ENCODE data around the gene PITPNM3. TPM values are rescaled to one million over a fixed set of nuclear protein-coding genes. Genes with fewer than 3 reads are reported as not detected.

Gene PITPNM3
- total RNA-seq, 1 experiment from 2014 or later = 0.44 TPM

DNA sequence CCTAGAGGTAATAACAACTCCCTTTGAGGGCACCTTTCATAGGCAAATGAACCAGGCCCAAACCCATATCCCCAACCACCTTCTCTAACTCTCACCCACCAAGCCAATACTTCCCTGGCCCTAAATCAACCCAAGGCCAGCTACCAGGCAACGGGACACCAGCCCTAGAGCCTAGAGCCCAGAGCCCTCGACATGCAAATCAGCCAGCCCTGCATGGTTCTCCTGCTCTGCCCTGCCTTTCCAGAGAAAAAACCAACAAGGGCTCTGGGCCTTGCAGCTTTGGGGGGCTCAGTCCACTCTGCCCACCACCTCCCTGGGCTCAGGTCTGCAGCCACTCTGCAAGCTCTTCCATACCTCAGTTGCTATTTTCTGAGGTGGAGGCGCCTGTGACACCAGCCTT lies 55.0 kb downstream of the PITPNM3 start:
- no peak for DNase-seq (ENCODE audit: low read depth, low spot score)
- TF ChIP-seq SIN3A (IDR thresholded peaks at IDR 0.05; ENCODE audit: borderline replicate concordance, insufficient read depth, low read depth, low read length) (no peak), POLR2AphosphoS5 (IDR thresholded peaks at IDR 0.05; ENCODE audit: low read depth, low read length) (no peak), TCF7L2 (IDR thresholded peaks at IDR 0.05; ENCODE audit: low read depth, low read length) (no peak)
- TF ChIP-seq, protein P1, sequence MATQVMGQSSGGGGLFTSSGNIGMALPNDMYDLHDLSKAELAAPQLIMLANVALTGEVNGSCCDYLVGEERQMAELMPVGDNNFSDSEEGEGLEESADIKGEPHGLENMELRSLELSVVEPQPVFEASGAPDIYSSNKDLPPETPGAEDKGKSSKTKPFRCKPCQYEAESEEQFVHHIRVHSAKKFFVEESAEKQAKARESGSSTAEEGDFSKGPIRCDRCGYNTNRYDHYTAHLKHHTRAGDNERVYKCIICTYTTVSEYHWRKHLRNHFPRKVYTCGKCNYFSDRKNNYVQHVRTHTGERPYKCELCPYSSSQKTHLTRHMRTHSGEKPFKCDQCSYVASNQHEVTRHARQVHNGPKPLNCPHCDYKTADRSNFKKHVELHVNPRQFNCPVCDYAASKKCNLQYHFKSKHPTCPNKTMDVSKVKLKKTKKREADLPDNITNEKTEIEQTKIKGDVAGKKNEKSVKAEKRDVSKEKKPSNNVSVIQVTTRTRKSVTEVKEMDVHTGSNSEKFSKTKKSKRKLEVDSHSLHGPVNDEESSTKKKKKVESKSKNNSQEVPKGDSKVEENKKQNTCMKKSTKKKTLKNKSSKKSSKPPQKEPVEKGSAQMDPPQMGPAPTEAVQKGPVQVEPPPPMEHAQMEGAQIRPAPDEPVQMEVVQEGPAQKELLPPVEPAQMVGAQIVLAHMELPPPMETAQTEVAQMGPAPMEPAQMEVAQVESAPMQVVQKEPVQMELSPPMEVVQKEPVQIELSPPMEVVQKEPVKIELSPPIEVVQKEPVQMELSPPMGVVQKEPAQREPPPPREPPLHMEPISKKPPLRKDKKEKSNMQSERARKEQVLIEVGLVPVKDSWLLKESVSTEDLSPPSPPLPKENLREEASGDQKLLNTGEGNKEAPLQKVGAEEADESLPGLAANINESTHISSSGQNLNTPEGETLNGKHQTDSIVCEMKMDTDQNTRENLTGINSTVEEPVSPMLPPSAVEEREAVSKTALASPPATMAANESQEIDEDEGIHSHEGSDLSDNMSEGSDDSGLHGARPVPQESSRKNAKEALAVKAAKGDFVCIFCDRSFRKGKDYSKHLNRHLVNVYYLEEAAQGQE (IDR thresholded peaks at IDR 0.05; ENCODE audit: insufficient read depth in 1 of 2, low read depth in 2 of 2, low read length in 1 of 2) = no peak
- TF ChIP-seq, protein P2, sequence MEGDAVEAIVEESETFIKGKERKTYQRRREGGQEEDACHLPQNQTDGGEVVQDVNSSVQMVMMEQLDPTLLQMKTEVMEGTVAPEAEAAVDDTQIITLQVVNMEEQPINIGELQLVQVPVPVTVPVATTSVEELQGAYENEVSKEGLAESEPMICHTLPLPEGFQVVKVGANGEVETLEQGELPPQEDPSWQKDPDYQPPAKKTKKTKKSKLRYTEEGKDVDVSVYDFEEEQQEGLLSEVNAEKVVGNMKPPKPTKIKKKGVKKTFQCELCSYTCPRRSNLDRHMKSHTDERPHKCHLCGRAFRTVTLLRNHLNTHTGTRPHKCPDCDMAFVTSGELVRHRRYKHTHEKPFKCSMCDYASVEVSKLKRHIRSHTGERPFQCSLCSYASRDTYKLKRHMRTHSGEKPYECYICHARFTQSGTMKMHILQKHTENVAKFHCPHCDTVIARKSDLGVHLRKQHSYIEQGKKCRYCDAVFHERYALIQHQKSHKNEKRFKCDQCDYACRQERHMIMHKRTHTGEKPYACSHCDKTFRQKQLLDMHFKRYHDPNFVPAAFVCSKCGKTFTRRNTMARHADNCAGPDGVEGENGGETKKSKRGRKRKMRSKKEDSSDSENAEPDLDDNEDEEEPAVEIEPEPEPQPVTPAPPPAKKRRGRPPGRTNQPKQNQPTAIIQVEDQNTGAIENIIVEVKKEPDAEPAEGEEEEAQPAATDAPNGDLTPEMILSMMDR (IDR thresholded peaks at IDR 0.05) = no peak
- H3K36me3 ChIP-seq (ENCODE audit: control insufficient read depth, insufficient read depth, low read length) = no peaks in the 10 kb centered on the region
- no peaks in the 10 kb centered on the region; the same call in 1 of the 2 replicates for H3K4me1 ChIP-seq (ENCODE audit: control insufficient read depth, insufficient read depth, low read length)
- no peak overlapping the region for H3K27ac ChIP-seq (ENCODE audit: low read length)
- in situ Hi-C loops (cut with HindIII; ENCODE audit: low pct_unique_long_range_greater_than_20kb, low sequenced_read_pairs) = no loop called here
- intact Hi-C loops (cut with micrococcal nuclease; ENCODE audit: unreplicated experiment) = no loop called here
- POLR2A ChIA-PET = no interaction called here
- CTCF ChIA-PET = no interaction called here
- no peaks in the 10 kb centered on the region for H3K27me3 ChIP-seq (ENCODE audit: control insufficient read depth, insufficient read depth, low read length)
- no peak for ATAC-seq
- BruUV-seq (replicated peaks) = no TSS peak
- H3K9me3 ChIP-seq (ENCODE audit: control insufficient read depth, insufficient read depth, low read depth, low read length) = no peaks in the 10 kb centered on the region
- H3K4me3 ChIP-seq (ENCODE audit: low read depth in 2 of 2, low read length in 2 of 2) = no peak overlapping the region

DNA sequence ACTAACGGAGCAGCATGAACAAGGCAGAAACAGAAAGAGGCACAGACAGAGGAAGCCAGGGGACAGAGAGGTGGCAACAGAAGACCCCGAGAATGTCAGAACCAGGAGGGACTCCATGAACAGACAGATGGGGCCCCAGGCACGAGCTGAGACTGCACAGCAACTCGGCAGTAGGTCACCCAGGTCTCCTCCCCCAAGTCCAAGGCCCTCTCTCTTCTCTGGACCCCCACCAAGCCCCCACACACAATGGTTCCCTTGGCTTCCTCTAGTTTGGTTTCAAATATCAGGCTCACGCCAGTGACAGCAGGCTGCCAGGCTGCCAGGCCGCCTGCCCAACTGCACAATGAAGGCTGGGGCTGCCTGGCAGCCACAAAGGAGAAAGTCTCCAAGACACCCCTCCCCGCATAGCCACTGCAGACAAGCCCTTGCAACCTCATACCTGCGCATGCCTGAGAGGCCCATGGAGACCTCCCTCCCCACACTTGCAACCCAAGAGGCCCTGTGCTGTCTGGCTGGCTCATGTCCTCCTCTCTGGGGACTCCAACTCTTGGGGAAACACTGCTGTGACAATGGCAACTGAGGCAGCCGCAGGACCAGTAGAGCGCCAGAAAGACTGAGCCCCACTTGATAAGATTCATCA lies 57.3 kb downstream of the PITPNM3 start:
- ATAC-seq (no peak), DNase-seq (ENCODE audit: low read depth, low spot score) (no peak)
- H3K4me1 ChIP-seq (ENCODE audit: control insufficient read depth, insufficient read depth, low read length) = no peaks in the 10 kb centered on the region
- H3K27ac ChIP-seq (ENCODE audit: low read length) = no peak overlapping the region
- H3K4me3 ChIP-seq (ENCODE audit: low read depth in 2 of 2, low read length in 2 of 2) = no peak overlapping the region
- H3K9me3 ChIP-seq (ENCODE audit: control insufficient read depth, insufficient read depth, low read depth, low read length) = no peaks in the 10 kb centered on the region
- no peaks in the 10 kb centered on the region for H3K27me3 ChIP-seq (ENCODE audit: control insufficient read depth, insufficient read depth, low read length)
- ChIA-PET CTCF (no interaction called here), POLR2A (no interaction called here)
- H3K36me3 ChIP-seq (ENCODE audit: control insufficient read depth, insufficient read depth, low read length) = no peaks in the 10 kb centered on the region
- TF ChIP-seq SIN3A (IDR thresholded peaks at IDR 0.05; ENCODE audit: borderline replicate concordance, insufficient read depth, low read depth, low read length) (no peak), TCF7L2 (IDR thresholded peaks at IDR 0.05; ENCODE audit: low read depth, low read length) (no peak), POLR2AphosphoS5 (IDR thresholded peaks at IDR 0.05; ENCODE audit: low read depth, low read length) (no peak)
- TF ChIP-seq, protein P1 (IDR thresholded peaks at IDR 0.05; ENCODE audit: insufficient read depth in 1 of 2, low read depth in 2 of 2, low read length in 1 of 2) = no peak
- TF ChIP-seq, protein P2 (IDR thresholded peaks at IDR 0.05) = no peak
- intact Hi-C loops (cut with micrococcal nuclease; ENCODE audit: unreplicated experiment) (no loop called here), in situ Hi-C loops (cut with HindIII; ENCODE audit: low pct_unique_long_range_greater_than_20kb, low sequenced_read_pairs) (no loop called here)
- BruUV-seq (replicated peaks) = no TSS peak
